ENCODE results near the gene RASD1.
A peak's percentile ranks its signal among the peaks of the same experiment; 100 is the strongest.

The RASD1 gene

GRCh38 chr17:17526369-17526768 is 30.2 kb upstream of the RASD1 start:
- no peak for DNase-seq

DNA sequence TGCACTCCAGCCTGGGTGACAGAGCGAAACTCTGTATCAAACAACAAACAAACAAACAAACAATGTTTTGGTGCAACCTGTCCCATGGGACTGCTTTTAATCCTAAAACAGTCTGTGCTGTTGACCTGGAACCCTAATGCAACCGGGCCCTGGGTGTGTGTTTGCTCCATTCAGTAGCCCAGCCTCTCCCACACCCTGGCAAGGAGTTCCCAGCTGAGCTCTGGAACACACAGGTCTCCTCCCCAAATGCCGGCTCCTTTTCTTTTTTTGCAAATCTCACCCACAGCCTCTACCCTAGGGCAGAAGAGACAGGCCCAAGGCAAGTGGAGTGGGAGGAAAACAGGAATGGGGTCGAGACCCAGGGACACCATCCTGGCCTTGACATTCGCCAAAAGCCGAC is 29.8 kb upstream of the RASD1 start:
- no peak for DNase-seq

GRCh38 chr17:17525311-17525710 is 29.1 kb upstream of the RASD1 start:
- no peak for DNase-seq

GRCh38 chr17:17523731-17524490 is 27.7 kb upstream of the RASD1 start:
- DNase-seq: no peak

- peak; percentile 89 for DNase-seq
Measured at GRCh38 chr17:17523001-17523730, 27.0 kb upstream of the RASD1 start.

DNA sequence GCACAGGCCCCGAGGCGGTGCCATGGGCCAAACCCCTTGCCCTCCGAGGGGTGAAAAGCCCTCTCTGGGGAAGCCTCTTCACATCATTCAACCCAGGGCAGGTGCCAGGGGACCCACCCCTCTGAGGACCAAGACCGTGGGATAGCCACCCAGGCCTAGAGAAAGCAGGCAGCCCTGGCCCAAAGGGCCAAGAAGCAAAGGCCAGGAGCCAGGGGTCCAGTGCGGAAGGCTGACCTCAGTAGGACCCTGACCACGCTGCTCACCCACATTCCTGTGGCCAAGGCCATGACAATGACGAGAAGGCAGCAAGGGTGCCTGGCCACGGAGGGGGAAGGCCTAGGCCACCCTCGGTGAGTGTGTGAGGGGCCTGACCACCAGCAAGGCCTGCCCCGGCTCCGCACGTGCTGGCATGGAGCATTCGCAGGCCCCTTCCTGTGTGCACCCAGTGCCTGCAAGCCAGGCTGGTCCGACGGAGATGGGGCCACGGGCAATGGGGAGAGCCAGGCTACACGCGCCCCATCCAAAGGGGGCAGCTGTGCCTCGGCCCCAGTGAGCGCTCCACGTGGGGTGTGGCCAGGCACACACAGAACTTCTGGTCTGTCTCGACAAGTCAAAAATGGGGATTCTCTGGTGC is 24.5 kb upstream of the RASD1 start:
- no peak for DNase-seq

DNA sequence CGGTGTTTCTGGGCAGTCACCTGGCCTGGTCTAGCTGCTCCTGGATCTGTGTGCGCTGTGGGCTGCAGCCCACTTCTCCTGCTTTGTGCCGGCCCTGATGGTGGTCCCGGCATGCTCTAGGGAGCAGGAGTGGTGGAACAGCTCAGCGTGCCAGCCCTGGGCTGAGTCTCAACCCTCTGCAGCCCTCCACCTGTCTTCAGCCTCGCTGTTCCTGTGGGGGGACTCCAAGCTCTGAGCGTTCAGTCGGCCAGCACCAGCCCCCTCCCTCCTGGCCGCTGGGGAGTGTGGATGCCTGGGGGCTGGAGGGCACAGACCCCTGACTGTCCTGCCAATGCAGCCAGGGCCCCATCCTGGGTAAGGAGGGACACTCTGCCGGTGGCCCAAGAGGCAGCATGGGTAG is 23.7 kb upstream of the RASD1 start:
- DNase-seq: no peak

DNA sequence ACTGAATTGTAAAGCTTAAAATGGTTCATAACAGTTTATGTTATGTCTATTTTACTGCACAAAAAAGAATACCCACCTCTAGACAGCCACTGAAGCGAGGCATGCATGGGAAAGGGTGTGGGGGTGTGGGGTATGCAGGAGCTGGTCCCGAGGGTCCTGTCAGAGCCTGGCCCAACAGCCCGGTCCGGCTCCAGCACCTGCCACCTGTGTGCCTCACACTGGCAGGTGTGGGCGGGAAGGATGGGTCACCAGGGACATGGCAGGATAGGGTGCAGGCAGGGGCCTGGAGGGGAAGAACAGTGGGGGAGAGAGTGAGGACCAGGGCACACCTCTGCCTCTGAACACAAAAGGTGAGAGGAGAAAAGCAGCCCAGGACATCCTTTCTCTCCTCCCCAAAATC is 22.8 kb upstream of the RASD1 start:
- DNase-seq: no peak

DNA sequence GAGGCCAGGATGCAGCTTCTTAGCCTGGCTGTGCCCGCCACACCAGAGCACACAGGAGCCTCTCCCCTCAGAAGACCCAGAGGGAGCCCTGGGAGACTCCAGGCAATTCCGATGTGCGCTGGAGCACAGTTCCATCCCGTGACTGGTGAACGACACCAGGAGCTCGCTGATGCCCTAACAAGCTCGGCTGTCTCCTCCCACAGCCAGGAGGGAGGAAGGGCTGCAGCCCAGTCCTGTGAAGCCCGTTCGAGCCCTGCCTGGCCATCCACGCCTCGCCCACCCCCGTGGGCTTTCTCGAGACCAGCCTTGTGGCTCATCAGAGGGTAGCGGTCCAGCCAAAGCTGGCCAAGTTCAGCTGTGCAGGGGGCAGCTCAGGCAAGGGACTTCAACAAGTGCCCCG is 21.8 kb upstream of the RASD1 start:
- no peak for DNase-seq

DNA sequence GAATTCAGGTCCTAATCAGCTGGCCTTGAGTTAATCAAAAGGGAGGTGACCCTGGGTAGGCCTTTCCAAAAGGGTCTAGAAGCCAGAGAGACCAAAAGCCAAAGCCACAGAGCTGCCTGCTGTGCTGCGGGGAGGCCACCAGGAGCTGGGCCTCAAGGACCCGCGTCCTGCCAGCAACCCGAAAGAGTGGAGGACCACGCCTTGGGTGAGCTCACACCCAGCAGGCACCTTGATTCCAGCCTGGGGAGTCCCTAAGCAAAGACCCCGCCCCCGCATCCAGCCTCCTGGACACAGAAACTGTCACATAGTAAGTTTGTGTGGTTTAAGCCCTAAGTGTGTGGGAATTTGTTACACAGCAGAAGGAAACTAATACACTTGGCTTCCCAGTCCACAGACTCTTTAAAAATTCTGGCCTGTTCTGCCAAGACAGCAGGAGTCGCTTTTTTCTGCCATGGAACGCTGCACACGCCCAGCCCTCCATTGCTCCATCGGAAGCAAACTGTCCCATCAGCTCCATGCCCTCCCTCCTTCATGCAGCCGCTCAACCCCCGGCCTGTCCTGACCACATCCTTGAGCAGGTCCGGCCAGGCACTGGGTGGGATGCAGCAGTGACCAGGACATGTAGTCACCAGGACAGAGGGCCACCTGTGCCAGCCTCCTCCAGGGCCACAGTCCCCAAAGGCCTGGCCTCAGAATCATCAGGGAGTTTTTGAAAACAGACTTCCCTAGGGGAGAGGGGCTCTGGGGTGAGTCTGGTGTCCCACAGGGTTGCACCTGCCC is 20.9 kb upstream of the RASD1 start:
- DNase-seq: no peak

GRCh38 chr17:17515934-17516930 is 20.0 kb upstream of the RASD1 start:
- DNase-seq: peak; percentile 69

- DNase-seq: no peak
Measured at GRCh38 chr17:17514993-17515933, 19.1 kb upstream of the RASD1 start.

DNA sequence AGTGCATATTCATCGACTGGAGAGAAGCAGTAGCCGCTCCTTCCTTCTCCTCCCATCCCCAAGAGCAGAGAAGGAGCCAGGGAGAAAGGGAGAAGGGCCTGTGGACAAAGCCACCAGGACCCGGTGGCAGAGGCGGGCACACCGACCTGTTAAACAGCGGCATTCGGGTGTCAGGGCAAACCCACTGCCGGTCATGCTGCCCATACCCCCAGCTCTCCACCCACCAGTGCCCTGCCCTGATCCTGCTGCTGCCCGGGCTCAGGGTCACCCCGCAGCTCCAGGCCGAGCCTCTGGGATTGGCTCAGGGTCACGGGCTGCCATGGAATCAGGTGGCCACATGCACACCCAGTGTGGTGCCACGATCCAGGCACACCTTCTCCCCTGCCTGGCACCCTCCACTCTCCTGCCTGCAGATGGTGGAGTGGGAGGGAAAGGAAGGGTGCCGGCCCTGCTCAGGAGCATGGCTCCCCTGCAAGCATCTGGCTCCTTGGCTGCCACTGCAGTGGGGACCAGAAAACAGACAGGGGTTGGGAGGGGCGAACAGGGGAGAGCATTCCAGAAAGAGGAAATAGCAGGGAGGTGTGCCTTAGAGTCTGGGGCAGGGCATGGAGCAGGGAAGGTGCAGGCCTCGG is 18.3 kb upstream of the RASD1 start:
- DNase-seq: no peak

GRCh38 chr17:17513626-17514025 is 17.4 kb upstream of the RASD1 start:
- DNase-seq: no peak

DNA sequence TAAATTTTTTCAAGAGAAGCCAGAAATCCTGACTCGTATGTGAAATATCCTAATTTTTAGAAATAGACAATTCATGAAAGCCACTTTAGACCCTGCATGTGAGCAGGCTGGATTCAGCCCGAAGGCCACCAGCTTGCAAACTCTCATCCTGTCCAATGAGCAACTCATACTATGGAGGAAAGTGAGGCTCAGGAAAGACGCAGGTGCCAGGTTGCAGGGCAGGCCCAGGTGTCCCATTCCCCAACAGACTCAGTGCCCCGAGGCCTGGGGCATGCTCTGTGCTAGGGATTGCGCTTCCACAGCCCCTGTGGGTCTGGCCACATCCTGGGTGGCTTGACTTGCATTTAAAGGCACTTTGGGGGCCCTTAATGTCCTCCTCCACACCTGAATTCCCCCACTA is 16.7 kb upstream of the RASD1 start:
- no peak for DNase-seq

DNA sequence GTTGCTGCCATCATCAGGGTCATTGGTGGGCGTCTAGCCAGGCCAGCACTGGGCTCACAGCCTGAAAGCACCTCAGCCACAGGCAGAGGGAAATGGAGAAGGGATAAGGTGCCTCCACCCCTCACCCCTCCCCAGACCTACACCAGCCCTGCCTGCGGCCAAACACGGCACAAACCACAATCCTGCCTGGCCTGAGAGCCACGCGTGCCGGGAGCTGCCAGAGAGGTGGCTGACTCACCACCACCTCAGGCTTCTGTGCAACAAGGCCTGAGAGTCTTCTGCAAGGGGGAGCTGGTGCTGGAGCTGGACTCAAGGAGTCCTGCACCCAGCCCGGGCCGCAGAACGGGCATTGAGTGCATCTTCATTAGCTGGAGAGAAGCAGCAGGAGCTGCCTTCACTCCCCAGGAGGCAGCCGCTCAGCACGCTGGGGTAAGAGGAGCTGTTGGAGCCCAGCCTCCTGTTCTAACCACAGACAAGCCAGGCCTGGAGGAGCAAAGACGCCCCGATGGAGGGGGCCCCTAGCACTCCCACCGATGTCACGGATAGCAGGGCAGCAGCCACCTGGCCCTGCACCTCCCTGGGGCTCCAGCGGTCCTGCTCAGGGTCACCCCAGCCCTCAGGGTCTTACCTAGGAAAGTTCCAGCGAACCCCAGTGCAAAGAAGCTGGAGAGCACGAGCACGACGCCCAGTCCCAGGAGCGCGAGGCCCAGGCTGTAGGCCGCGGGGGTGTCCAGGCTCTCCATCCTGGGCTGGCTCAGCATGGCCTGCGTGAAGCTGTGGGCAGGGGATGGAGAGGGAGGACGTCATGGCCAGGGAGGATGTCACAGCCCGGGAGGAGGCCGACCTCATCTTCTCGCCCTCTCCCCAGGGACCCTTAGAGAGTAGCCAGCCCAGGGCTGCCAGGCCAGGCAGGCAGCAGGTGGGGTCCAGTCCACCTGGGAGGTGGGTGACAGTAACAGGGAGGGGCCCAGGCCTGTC is 16.0 kb upstream of the RASD1 start:
- no peak for DNase-seq

DNA sequence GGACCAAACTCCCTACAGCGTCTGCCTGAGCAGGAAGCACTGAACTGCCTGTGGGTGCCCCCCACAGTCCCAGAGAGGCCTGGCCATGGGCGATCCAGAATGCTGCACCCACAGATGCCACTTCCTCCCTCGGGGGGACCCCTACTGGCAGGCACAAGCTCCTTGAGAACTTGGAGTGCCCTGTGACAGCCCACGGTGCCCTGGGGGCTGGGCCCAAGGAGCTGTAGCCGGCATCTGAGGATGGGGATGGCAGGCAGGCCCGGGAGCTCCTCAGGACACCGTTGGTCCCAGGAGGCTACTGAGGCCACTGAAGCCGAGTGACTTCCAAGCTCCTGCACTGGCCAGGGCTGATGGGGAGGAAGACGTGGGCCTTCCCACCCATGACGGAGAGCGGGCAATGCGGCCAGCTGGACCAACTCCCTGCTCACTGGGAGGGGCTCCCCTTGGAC is 15.1 kb upstream of the RASD1 start:
- DNase-seq: no peak

GRCh38 chr17:17510456-17511292 is 14.5 kb upstream of the RASD1 start:
- DNase-seq: no peak

Measured in NCI-H524 treated with DMSO at 0.1 percent for 48 hours (cell line).